OCI-LY7 (cell line): ENCODE data around the gene F7.

Source experiments
- CTCF ChIP-seq: fragments of 200-600 bp; sonication (generic); conservative IDR thresholded peaks from 2 replicates; pipeline ENCODE4 v1.5.1; 2014; ENCODE audit warnings: mild to moderate bottlenecking, antibody characterized with exemption, low read length, moderate library complexity, mixed read lengths
- EZH2phosphoT487 ChIP-seq: fragments of 200-600 bp; sonication (generic); IDR thresholded peaks from 2 replicates; pipeline ENCODE4 v1.6.1; 2018; ENCODE audit warnings: low read depth, borderline replicate concordance, mild to moderate bottlenecking, mixed run types, antibody characterized with exemption, low read length, moderate library complexity, mixed read lengths

- TF ChIP-seq CTCF: no peak
- TF ChIP-seq EZH2phosphoT487: no peak
These were observed 3.8 kb downstream of the F7 start for GRCh38 chr13:113109151-113110047.
